HG02759 (cell line): Measurements from ENCODE around the gene HERC2.
"Not testable (repeated sequence)": the region's sequence is repeated elsewhere in the genome, so short reads cannot be mapped to it uniquely, and the experiment has no call there.

Source experiments
- ATAC-seq: cut with Tn5 transposase; IDR thresholded peaks from one replicate; pipeline ENCODE4 v1.9.1; 2021; ENCODE audit warnings: mild to moderate bottlenecking, moderate library complexity; ENCODE audit not compliant: unreplicated experiment

Gene HERC2

GRCh38 chr15:28136236-28136904 lies 185.6 kb downstream of the HERC2 start:
- peak; percentile 99 for ATAC-seq

GRCh38 chr15:28133281-28133680 lies 188.7 kb downstream of the HERC2 start:
- no peak for ATAC-seq

DNA sequence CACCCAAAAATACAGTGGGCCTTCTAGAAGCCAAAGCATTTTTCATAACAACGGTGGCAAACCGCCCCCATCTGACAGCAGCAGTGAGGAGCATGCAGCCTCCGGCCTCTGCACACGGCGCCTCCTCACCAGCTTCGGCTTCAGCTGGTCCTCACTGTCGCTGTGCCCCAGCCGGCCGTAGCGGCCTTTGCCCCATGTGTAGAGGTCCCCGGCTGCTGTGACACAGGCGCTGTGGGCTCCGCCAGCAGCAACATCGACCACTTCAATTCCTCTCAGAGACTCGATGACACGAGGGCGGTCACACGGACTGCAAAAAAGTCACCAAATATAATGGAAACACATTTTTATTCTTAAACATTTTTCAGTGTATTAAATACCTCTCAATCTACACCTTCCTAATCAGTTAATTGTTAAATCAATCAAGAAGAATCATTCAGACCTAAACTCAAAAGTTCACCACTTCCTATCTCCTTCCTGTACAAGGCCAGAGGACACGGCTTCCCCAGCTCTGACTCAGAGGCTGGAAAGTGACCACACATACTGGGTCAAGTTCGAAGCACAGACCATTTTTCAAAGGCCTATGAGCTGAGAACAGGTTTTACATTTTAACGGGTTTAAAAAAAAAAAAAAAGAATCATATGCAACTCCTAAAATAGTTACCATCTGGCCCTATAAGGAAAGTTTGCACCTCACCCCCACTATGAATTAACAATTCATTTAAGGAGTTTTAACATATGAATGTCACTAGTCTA lies 189.3 kb downstream of the HERC2 start:
- no peak for ATAC-seq

DNA sequence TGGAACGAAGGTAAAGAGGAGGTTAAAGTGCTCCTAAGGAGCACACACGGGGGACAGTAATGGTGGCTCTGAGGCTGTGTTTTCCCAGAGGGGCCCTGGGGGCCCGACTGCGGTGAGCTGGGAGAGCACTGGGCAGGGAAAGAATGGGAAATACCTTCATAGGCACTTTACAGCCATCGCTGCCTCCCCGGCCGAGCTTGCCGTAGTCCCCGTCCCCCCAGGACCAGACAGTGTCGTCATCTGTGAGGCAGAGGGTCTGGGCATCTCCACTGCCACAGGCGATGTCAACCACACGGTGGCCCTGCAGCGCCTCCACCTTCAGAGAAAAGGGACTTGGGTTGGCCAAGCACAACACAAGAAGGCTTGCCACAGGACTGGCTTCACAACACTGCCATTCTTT lies 190.0 kb downstream of the HERC2 start:
- ATAC-seq, result no peak

- no peak for ATAC-seq
These were observed 190.6 kb downstream of the HERC2 start for GRCh38 chr15:28131400-28131799.

GRCh38 chr15:28130651-28131050 lies 191.3 kb downstream of the HERC2 start:
- ATAC-seq, result no peak

DNA sequence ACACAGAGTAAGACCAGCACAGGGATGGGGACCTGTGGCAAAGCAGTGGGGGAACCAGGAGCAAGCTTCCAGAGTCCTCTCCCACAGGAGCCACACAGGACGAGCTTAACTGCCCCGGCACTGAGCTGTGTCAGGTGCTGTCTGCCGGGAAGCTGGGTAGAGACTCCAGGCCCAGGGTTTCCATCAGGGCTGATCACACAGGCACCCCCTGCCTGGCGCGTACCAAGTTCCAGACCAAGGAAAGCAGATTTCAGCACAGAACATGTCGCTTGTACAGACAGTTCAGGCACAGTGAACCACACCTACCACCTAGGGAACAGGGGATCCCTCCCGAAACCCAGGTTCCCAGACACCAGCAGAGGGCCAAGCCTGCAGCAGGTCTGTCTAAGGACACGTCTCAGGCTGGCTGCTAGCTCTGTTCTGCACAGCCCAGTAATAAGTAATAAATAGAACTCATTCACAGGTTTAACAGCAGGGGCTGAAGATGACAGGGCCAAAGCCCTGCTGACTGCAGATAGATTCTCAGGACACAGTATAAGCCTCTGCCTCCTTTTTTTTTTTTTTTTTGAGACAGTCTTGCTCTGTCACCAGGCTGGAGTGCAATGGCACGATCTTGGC lies 192.6 kb downstream of the HERC2 start:
- no peak for ATAC-seq

DNA sequence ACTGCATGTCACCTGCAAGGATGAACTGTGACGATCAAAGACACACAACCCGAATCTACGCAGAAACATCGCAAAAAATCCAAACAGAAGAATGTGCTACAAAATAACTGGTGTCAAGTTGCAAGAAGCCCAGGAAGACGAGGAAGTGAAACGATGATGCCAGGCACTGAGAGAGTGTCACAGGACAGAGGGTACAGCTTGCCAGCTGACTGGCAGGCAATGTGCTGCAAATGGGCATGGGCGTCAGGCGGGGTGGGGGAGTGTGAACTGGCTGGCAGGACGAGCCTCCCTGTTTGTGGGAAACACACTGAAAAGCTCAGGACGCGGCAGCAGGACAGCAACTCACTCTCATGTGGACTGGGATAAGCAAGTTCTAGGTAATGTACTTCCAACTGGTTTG lies 193.9 kb downstream of the HERC2 start:
- no peak for ATAC-seq

DNA sequence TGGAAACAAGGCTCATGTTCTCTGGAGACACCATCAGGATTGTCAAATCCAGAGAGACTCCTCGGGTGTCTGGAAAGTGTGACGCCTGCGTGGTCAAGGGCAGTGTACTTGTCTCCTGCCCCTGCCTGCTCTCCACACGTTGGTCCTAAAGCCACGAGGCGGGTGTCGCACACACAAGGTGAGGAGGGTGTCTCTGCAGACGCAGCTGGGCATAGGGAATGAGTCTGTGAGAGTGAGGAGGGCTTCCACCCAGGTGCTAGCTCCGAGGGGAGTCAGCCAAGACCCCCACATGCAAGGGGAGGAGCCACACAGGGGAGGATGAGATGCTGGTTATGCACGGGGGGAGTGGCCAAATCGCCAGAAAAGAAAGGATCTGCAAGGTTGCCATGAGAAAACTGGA lies 194.9 kb downstream of the HERC2 start:
- no peak for ATAC-seq

GRCh38 chr15:28125673-28126651 lies 196.0 kb downstream of the HERC2 start:
- ATAC-seq, result no peak

GRCh38 chr15:28124841-28125240 lies 197.1 kb downstream of the HERC2 start:
- ATAC-seq, result no peak

- peak; percentile 70 for ATAC-seq
These were observed 198.5 kb downstream of the HERC2 start for GRCh38 chr15:28123408-28124023.

GRCh38 chr15:28122038-28122949 lies 199.7 kb downstream of the HERC2 start:
- no peak for ATAC-seq

DNA sequence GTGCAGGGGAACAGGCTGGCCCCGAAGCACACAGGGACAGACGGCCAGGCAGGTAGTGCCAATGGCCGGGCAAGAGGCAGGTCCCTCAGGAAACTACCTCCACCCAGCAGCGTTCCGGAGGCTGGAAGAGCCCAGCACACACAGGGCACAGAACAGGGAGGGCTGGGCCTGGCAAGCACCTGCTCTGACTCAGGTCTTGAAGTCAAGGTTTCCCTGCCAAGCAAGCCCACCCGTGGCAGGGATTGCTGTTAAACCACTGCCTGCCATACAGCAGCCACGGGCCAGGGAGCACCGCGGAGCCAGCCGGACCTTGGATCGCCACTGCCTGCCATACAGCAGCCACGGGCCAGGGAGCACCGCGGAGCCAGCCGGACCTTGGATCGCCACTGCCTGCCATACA lies 200.4 kb downstream of the HERC2 start:
- not testable (repeated sequence) for ATAC-seq

DNA sequence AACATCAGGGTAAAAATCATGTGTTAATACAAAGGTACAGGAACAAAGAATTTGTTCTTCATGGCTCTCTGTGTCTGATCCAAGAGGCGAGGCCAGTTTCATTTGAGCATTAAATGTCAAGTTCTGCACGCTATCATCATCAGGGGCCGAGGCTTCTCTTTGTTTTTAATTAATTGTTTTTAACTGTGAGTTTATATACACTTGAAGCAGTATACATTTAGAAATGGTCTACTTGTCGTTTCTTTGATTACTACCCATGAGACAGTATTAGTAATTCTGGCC lies 201.7 kb downstream of the HERC2 start:
- ATAC-seq, result no peak

DNA sequence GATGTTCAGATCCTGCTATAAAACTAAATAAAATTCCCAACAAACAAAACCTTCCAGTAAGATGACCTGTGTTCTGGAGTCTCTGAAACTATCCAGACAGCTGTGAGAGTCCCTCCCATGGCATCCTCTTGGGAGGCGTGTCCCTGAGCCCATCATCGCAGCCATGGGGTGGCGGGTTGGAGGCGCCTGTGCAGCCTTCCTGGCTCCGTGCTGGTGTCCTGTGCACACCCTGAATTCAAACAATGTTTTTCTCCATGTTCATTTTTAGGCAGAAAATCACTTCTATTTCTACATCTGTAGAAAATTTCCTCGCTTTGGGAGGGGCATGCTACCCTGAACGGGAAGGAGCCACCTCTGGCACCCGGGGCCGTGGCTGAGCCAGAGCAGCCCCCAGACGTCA lies 203.4 kb downstream of the HERC2 start:
- ATAC-seq, result no peak

- ATAC-seq, result no peak
These were observed 203.9 kb downstream of the HERC2 start for GRCh38 chr15:28118083-28118482.

GRCh38 chr15:28117432-28117990 lies 204.5 kb downstream of the HERC2 start:
- no peak for ATAC-seq
